NCI-H524 treated with DMSO at 0.1 percent for 48 hours (cell line): Measurements from ENCODE around the gene CTPS1.

Experiments used
- DNase-seq: peaks from one replicate; lab custom pipeline; 2025; lab: John Stamatoyannopoulos, UW

The CTPS1 gene

GRCh38 chr1:40979241-40980067 is at the start of gene CTPS1:
TSS of gene CTPS1 (plus strand) at chr1:40979696. CDS start at chr1:40983291, 3,595 bp downstream.
- DNase-seq: peak; percentile 36

DNA sequence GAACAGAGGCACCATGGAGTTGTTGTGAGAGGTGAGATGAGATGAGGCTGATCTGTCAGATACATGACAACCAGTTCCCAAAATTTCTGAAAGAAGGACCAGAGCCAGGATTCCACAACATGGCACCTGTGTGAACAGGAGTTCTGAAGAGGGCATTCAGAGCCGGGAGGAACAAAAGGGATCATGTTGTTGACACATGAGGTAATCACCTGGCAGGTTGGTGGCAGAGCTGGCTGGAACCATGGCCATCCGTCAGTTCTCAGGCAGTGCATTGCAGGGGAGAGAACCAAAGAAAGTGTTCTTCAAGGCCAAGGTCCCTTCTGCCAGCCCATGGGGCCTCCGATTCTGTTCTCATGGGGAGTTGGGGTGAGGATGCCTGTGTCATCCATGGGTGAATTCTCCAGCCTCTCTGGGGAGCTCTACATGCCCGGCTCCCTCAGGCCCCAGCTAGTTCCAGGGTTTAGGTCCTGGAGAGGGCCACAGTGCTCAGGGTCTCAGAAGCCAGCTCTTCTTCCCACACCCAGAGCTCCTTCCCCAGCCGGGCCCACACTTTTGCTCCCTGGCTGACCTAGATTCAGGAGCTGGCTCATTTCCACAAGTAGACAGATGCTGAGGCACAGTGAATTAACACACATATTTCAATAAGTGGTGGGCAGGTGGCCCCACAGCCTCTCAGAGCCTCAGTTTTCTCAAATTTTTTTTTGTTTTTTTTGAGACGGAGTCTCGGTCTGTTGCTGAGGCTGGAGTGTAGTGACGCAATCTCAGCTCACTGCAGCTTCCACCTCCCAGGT is 49.1 kb upstream of the CTPS1 start:
- DNase-seq: peak; percentile 11

DNA sequence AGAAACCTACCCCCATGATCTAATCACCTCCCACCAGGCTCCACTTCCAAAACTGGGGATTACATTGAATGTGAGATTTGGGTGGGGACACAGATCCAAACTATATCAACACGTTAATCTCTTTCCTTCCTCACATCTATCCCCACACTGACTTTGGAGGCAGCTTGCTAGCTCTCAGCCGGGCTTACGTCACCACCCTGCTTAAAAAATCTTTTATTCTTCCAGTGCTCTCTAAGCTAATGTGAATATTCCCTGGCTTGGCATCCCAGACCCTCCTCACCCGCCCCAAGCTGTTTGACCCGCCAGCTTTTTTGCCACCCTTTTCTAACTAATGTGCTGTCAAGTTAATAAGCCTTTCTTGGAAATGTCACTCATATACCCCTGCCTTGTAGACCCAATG is 47.9 kb upstream of the CTPS1 start:
- DNase-seq: no peak

- no peak for DNase-seq
Observed at GRCh38 chr1:40932006-40932405, 47.5 kb upstream of the CTPS1 start.

DNA sequence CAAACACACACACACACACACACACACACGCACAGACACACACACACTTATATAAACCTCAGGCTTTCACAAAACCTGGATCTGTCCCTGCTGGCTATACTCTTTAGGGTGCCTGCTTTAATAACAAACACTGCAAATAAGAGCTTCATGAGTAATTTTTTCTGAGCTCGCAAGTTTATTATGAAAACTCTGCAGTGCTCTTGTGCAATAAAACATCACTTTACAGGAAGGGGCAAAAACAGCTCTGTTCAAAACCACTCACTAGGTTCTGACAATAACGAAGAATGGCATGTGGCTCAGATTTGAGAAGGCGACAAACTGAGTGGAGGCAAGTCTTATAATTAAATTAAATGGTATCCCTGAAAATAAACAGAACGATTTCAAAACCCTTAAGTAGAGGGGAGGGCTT is 42.6 kb upstream of the CTPS1 start:
- DNase-seq: no peak

DNA sequence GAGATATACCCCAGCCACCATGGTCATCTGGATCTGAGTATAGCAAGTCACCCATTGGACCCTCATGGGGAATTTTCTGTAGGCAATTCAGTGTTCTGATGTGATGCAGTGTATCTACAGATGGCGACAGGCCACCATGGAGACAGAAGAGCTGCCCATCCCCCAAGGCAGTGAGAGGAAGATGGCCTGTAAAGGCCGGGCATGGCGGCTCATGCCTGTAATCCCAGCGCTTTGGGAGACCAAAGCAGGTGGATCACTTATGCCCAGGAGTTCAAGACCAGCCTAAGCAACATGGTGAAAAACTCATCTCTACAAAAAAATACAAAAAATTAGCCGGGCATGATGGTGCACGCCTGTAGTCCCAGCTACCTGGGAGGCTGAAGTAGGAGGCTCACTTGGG is 41.1 kb upstream of the CTPS1 start:
- DNase-seq: no peak

- DNase-seq: no peak
Observed at GRCh38 chr1:40939320-40940059, 40.0 kb upstream of the CTPS1 start.

- DNase-seq: no peak
Observed at GRCh38 chr1:40944326-40944725, 35.2 kb upstream of the CTPS1 start.

GRCh38 chr1:40944841-40945430 is 34.6 kb upstream of the CTPS1 start:
- DNase-seq: no peak

DNA sequence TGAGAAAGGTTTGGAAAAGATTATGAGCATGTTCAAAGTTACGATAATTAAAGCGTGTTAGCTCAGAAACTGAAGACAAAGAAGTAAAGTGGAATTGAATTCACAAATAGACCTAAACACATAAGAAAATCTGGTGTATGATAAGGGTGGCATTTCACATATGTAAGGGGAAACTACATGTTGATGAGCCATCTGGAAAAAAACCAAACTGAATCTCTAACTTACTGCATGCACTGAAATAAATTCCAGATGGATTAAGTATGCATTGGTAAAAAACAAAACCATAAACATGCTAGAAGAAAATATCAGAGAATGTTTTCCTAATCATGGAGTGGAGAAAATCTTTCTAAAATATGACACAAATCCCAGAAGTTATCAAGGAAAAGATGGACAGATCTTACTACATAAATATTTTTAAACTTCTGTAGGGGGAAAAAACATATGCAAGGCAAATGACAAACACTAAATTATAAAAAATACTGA is 34.0 kb upstream of the CTPS1 start:
- DNase-seq: no peak

- DNase-seq: no peak
Observed at GRCh38 chr1:40948741-40949443, 30.6 kb upstream of the CTPS1 start.

- DNase-seq: no peak
Observed at GRCh38 chr1:40949563-40949962, 29.9 kb upstream of the CTPS1 start.

- DNase-seq: peak; percentile 19
Observed at GRCh38 chr1:40951943-40952743, 27.4 kb upstream of the CTPS1 start.

- no peak for DNase-seq
Observed at GRCh38 chr1:40952744-40953315, 26.7 kb upstream of the CTPS1 start.

GRCh38 chr1:40954626-40955025 is 24.9 kb upstream of the CTPS1 start:
- DNase-seq: no peak

DNA sequence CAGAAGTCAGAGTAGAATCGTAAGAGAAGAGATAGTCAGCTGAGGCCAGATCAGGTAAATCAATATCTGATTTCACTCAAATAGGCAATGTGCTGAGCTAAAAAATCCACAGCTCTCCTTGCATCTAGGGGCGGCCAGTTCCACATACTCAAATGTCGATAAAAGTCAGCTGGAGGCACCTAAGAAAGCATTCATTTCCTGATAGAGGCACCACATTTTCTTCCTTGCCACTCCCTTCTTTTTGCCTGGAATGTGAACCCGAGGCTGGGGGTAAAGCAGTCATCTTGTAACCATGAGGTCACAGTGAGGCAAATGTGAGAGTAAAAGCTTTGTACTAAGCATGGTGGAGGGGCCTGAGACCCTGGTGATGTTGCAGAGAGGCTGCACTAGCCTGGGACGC is 24.2 kb upstream of the CTPS1 start:
- no peak for DNase-seq

DNA sequence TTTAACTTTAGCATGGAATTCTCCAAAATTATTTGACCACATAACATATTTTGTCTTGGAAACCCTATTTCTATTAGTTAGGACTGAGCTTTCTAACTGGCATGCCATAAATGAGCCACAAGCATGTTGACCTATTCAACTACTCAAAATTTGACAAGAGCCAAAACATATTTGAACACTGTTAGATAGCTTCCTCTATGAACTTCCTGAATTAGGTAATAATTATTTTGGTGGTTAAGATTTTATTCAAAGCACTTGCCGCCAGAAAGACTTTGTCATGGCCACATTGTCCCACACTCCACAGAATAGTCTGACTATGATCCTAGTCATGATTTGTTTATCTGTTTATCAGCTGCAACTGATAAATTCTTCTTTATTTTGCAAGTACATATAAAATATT is 23.1 kb upstream of the CTPS1 start:
- no peak for DNase-seq

- no peak for DNase-seq
Observed at GRCh38 chr1:40958210-40958609, 21.3 kb upstream of the CTPS1 start.

GRCh38 chr1:40965531-40965930 is 14.0 kb upstream of the CTPS1 start:
- no peak for DNase-seq

DNA sequence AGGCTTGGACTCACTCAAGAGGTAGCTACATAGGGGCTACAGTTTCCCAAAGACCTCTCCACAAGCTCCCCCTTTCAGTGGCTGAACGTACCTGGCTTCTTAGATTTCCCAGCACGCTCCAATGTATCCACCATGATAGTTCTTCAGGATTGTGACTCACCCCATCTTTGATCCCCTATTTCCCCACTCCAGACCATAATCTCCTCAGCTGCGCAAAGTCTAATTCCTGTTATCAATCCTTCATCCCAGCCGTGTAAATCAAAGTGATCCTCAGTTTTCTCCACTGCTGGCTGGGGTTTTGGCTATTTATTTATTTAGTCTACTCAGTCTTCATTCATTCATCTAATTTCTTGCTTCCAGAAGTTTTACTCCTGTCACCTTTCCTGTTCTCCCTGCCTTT is 13.1 kb upstream of the CTPS1 start:
- no peak for DNase-seq
